Smooth muscle cell (in vitro differentiated cells): Measurements from ENCODE around the gene EHBP1. TPM values are rescaled to one million over a fixed set of nuclear protein-coding genes. Genes with fewer than 3 reads are reported as not detected.

Experiments used
- DNase-seq: peaks from one replicate; lab custom pipeline; 2025; ENCODE audit not compliant: unreplicated experiment; lab: John Stamatoyannopoulos, UW
- H2AFZ ChIP-seq: fragments of 200-600 bp; sonication (generic); 2 replicates; pipeline ENCODE4 v1.6.0; 2016; ENCODE audit warnings: antibody characterized with exemption, low read depth, mild to moderate bottlenecking
- H3F3A ChIP-seq: fragments of 200-600 bp; sonication (generic); 2 replicates; pipeline ENCODE4 v1.6.0; 2017; ENCODE audit warnings: antibody characterized with exemption, low read depth
- H3K27ac ChIP-seq: fragments of 200-600 bp; sonication (generic); 2 replicates; pipeline ENCODE4 v1.5.1; 2016; ENCODE audit warnings: low read depth, mild to moderate bottlenecking
- H3K27me3 ChIP-seq: fragments of 200-600 bp; sonication (generic); 2 replicates; pipeline ENCODE4 v1.6.1; 2016; ENCODE audit warnings: low read depth, mild to moderate bottlenecking
- H3K36me3 ChIP-seq: fragments of 200-600 bp; sonication (generic); 2 replicates; pipeline ENCODE4 v1.5.1; 2016; ENCODE audit warnings: low read depth
- H3K4me1 ChIP-seq: fragments of 200-600 bp; sonication (generic); 2 replicates; pipeline ENCODE4 v1.5.1; 2016; ENCODE audit warnings: low read depth
- H3K4me2 ChIP-seq: fragments of 200-600 bp; sonication (generic); 2 replicates; pipeline ENCODE4 v1.6.0; 2016; ENCODE audit warnings: mild to moderate bottlenecking
- H3K4me3 ChIP-seq: fragments of 200-600 bp; sonication (generic); 2 replicates; pipeline ENCODE4 v1.5.1; 2016; ENCODE audit warnings: mild to moderate bottlenecking
- H3K79me2 ChIP-seq: fragments of 200-600 bp; sonication (generic); 2 replicates; pipeline ENCODE4 v1.6.0; 2016; ENCODE audit warnings: low read depth, mild to moderate bottlenecking
- H3K9ac ChIP-seq: fragments of 200-600 bp; sonication (generic); 2 replicates; pipeline ENCODE4 v1.6.0; 2016; ENCODE audit warnings: low read depth
- H3K9me3 ChIP-seq: fragments of 200-600 bp; sonication (generic); replicated peaks from 2 replicates; pipeline ENCODE4 v1.5.1; 2016; ENCODE audit warnings: low read depth
- H4K20me1 ChIP-seq: fragments of 200-600 bp; sonication (generic); 2 replicates; pipeline ENCODE4 v1.6.0; 2016; ENCODE audit warnings: low read depth
- CTCF ChIP-seq: fragments of 200-600 bp; sonication (generic); IDR thresholded peaks from 2 replicates; pipeline ENCODE4 v1.5.1; 2017; ENCODE audit warnings: borderline replicate concordance, mild to moderate bottlenecking, antibody characterized with exemption; ENCODE audit not compliant: insufficient read depth, poor library complexity, severe bottlenecking
- WGBS: methylation state at CpG from one replicate; pipeline ENCODE4 v1.1.7; 2016; ENCODE audit warnings: low lambda C conversion rate; 5-methylcytosine and 5-hydroxymethylcytosine counted together
- polyA plus RNA-seq: library from polyadenylated mRNA; unstranded; fragments of >200 nt; fragmentation: Nextera tagmentation; extraction: Ambion mirVana; gene quantifications from 2 replicates; pipeline ENCODE4 v1.2.1, GENCODE V29; 2016
- total RNA-seq: library from RNA; depleted of rRNA; stranded (reverse); fragments of >200 nt; gene quantifications from 2 replicates; pipeline ENCODE4 v1.2.3, GENCODE V29; 2014

Gene EHBP1
- total and polyA plus RNA-seq, 2 experiments from 2014 or later, result 9.3 to 45.9 TPM

GRCh38 chr2:62719757-62720156 is 14.2 kb downstream of the EHBP1 start:
- no peaks in the 10 kb centered on the region for H3K4me1 ChIP-seq
- H4K20me1 ChIP-seq, result peaks cover 25% of the 10 kb centered on the region
- no peak overlapping the region for H3K4me3 ChIP-seq
- H3K27me3 ChIP-seq, result no peaks in the 10 kb centered on the region
- no peak for TF ChIP-seq CTCF
- no peak overlapping the region for H3K27ac ChIP-seq
- H3K9ac ChIP-seq, result no peak overlapping the region
- H2AFZ ChIP-seq, result no peak overlapping the region
- no peaks in the 10 kb centered on the region for H3K9me3 ChIP-seq
- no peaks in the 10 kb centered on the region for H3K36me3 ChIP-seq
- no peak for DNase-seq
- H3K4me2 ChIP-seq, result no peak overlapping the region
- no peaks in the 10 kb centered on the region for H3F3A ChIP-seq
- peaks cover 78% of the 10 kb centered on the region for H3K79me2 ChIP-seq

- H3K79me2 ChIP-seq, result peaks cover 80% of the 10 kb centered on the region
These were observed 17.2 kb downstream of the EHBP1 start for GRCh38 chr2:62722679-62723078.

GRCh38 chr2:62723253-62723652 is 17.7 kb downstream of the EHBP1 start:
- H3K79me2 ChIP-seq, result peaks cover 78% of the 10 kb centered on the region
- no peak overlapping the region for H3K4me3 ChIP-seq
- H3K27me3 ChIP-seq, result no peaks in the 10 kb centered on the region
- H2AFZ ChIP-seq, result no peak overlapping the region
- no peak overlapping the region for H3K4me2 ChIP-seq
- H4K20me1 ChIP-seq, result peaks cover 38% of the 10 kb centered on the region
- H3K27ac ChIP-seq, result no peak overlapping the region
- no peak for DNase-seq
- no peak for TF ChIP-seq CTCF
- H3K4me1 ChIP-seq, result no peaks in the 10 kb centered on the region
- no peaks in the 10 kb centered on the region for H3F3A ChIP-seq
- 100% methylated on average over 1 of the region's 1 CpG for WGBS
- H3K36me3 ChIP-seq, result no peaks in the 10 kb centered on the region
- no peak overlapping the region for H3K9ac ChIP-seq
- H3K9me3 ChIP-seq, result no peaks in the 10 kb centered on the region

More at GRCh38 chr2:62722679-62723078, 17.2 kb downstream of the EHBP1 start:
- Histone ChIP-seq H2AFZ (no peak overlapping the region), H3K36me3 (no peaks in the 10 kb centered on the region), H3K9me3 (no peaks in the 10 kb centered on the region), H3K4me1 (no peaks in the 10 kb centered on the region), H4K20me1 (peaks cover 32% of the 10 kb centered on the region), H3K27me3 (no peaks in the 10 kb centered on the region), H3K4me2 (no peak overlapping the region), H3K27ac (no peak overlapping the region), H3K9ac (no peak overlapping the region), H3F3A (no peaks in the 10 kb centered on the region), H3K4me3 (no peak overlapping the region)
- no peak for TF ChIP-seq CTCF
- DNase-seq, result no peak

- TF ChIP-seq CTCF, result no peak
- H3K4me1 ChIP-seq, result no peaks in the 10 kb centered on the region
- no peaks in the 10 kb centered on the region for H3K9me3 ChIP-seq
- no peak overlapping the region for H3K4me2 ChIP-seq
- peaks cover 37% of the 10 kb centered on the region for H4K20me1 ChIP-seq
- no peaks in the 10 kb centered on the region for H3K36me3 ChIP-seq
- DNase-seq, result no peak
- H3F3A ChIP-seq, result no peaks in the 10 kb centered on the region
- H2AFZ ChIP-seq, result no peak overlapping the region
- 95% methylated on average over 2 of the region's 2 CpGs for WGBS
- peaks cover 77% of the 10 kb centered on the region for H3K79me2 ChIP-seq
- H3K9ac ChIP-seq, result no peak overlapping the region
- H3K27ac ChIP-seq, result no peak overlapping the region
- no peak overlapping the region for H3K4me3 ChIP-seq
- no peaks in the 10 kb centered on the region for H3K27me3 ChIP-seq
These were observed 18.6 kb downstream of the EHBP1 start for GRCh38 chr2:62724106-62724505.
